ENCODE measurements around the gene SPDYC.

Gene SPDYC

DNA sequence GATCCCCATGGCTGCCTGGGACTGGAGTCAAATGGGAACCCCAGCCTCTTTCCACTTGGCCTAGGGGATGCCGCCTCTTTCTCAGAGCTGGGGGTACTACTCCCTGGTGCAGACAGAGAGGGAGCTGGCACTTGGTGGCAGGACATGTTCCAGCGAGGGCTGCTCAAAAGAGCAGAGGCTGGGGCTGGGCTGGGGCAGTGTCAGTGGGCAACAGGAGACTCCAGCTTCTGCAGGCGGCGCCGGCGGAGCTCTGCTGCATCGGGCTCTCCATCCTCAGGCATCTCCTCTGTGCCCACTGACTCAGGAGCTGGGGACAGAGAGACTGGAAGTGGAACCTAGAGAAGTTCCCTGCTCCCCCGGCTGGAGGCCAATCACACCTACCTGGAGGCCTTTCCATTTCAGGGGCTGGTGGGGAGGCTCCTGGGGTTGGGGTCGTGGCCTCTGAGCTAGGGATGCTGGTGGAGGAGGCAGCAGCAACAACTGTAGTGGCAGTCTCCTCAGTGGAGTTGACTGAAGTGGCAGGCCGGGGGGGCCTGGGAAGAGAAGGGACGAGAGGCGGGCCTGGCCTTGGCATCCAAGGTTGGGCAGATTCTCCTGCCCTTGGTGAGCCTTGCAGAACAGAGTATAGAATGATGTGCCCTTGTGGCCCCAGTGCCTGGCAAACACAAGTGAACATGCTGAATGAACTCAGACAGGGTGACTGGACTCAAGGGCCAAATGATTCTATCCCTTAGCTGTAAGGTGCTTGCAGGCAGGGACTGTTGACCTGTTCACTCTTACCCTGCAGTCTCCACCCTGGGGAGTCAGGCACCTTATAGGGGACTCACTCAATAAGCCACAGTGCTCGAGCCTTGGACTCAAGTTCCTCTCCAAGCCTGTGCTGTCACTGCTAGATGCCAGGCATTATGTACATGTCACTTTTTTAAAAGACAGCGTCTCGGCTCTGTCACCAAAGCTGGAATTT lies 41.6 kb upstream of the SPDYC start:
- no peak; the same call in 2 of the 3 replicates for ATAC-seq
- no peak for TF ChIP-seq ZNF565 (CRISPR knock-in tag; conservative IDR thresholded peaks at IDR 0.05; ENCODE audit: low read depth)
- TF ChIP-seq GLIS3 (CRISPR knock-in tag; IDR thresholded peaks at IDR 0.05) = no peak
- TF ChIP-seq BACH2 (CRISPR knock-in tag; IDR thresholded peaks at IDR 0.05; ENCODE audit: borderline replicate concordance) = no peak
- TF ChIP-seq PPARA (CRISPR knock-in tag; IDR thresholded peaks at IDR 0.05; ENCODE audit: borderline replicate concordance) = no peak
- TF ChIP-seq TOX (CRISPR knock-in tag; IDR thresholded peaks at IDR 0.05; ENCODE audit: borderline replicate concordance) = no peak
- no peak for TF ChIP-seq TSHZ2 (CRISPR knock-in tag; IDR thresholded peaks at IDR 0.05)
- no peak for TF ChIP-seq ESRRG (CRISPR knock-in tag; IDR thresholded peaks at IDR 0.05)
- TF ChIP-seq ZFP30 (CRISPR knock-in tag; IDR thresholded peaks at IDR 0.05) = no peak
- no peak for TF ChIP-seq ZC3H10 (CRISPR knock-in tag; IDR thresholded peaks at IDR 0.05)
- no peak for TF ChIP-seq OSR1 (CRISPR knock-in tag; IDR thresholded peaks at IDR 0.05)
- no peak for TF ChIP-seq ARNTL (CRISPR knock-in tag; IDR thresholded peaks at IDR 0.05; ENCODE audit: borderline replicate concordance, low read depth)
- TF ChIP-seq, protein P1, sequence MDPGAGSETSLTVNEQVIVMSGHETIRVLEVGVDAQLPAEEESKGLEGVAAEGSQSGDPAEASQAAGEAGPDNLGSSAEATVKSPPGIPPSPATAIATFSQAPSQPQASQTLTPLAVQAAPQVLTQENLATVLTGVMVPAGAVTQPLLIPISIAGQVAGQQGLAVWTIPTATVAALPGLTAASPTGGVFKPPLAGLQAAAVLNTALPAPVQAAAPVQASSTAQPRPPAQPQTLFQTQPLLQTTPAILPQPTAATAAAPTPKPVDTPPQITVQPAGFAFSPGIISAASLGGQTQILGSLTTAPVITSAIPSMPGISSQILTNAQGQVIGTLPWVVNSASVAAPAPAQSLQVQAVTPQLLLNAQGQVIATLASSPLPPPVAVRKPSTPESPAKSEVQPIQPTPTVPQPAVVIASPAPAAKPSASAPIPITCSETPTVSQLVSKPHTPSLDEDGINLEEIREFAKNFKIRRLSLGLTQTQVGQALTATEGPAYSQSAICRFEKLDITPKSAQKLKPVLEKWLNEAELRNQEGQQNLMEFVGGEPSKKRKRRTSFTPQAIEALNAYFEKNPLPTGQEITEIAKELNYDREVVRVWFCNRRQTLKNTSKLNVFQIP (CRISPR knock-in tag; IDR thresholded peaks at IDR 0.05; ENCODE audit: borderline replicate concordance, low read depth) = no peak
- no peak for TF ChIP-seq PATZ1 (CRISPR knock-in tag; IDR thresholded peaks at IDR 0.05; ENCODE audit: borderline replicate concordance)
- TF ChIP-seq TCF4 (CRISPR knock-in tag; IDR thresholded peaks at IDR 0.05; ENCODE audit: borderline replicate concordance) = no peak
- no peak for TF ChIP-seq ZFP3 (CRISPR knock-in tag; IDR thresholded peaks at IDR 0.05)
- TF ChIP-seq CSRNP3 (CRISPR knock-in tag; IDR thresholded peaks at IDR 0.05) = no peak
- no peak for TF ChIP-seq ISL1 (CRISPR knock-in tag; IDR thresholded peaks at IDR 0.05)

GRCh38 chr11:65129649-65130441 lies 40.2 kb upstream of the SPDYC start:
- ATAC-seq = no peak
- no peak for TF ChIP-seq ZNF70 (CRISPR knock-in tag; IDR thresholded peaks at IDR 0.05)
- no peak for TF ChIP-seq OSR1 (CRISPR knock-in tag; IDR thresholded peaks at IDR 0.05)
- no peak for TF ChIP-seq ZFP3 (CRISPR knock-in tag; IDR thresholded peaks at IDR 0.05)
- TF ChIP-seq, protein P1 (CRISPR knock-in tag; IDR thresholded peaks at IDR 0.05; ENCODE audit: borderline replicate concordance, low read depth) = no peak
- TF ChIP-seq CSDC2 (CRISPR knock-in tag; IDR thresholded peaks at IDR 0.05) = no peak
- no peak for TF ChIP-seq ZC3H10 (CRISPR knock-in tag; IDR thresholded peaks at IDR 0.05)
- TF ChIP-seq, protein P2, sequence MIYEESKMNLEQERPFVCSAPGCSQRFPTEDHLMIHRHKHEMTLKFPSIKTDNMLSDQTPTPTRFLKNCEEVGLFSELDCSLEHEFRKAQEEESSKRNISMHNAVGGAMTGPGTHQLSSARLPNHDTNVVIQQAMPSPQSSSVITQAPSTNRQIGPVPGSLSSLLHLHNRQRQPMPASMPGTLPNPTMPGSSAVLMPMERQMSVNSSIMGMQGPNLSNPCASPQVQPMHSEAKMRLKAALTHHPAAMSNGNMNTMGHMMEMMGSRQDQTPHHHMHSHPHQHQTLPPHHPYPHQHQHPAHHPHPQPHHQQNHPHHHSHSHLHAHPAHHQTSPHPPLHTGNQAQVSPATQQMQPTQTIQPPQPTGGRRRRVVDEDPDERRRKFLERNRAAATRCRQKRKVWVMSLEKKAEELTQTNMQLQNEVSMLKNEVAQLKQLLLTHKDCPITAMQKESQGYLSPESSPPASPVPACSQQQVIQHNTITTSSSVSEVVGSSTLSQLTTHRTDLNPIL (CRISPR knock-in tag; IDR thresholded peaks at IDR 0.05; ENCODE audit: low read depth) = no peak
- no peak for TF ChIP-seq ZNF565 (CRISPR knock-in tag; conservative IDR thresholded peaks at IDR 0.05; ENCODE audit: low read depth)
- TF ChIP-seq PPARA (CRISPR knock-in tag; IDR thresholded peaks at IDR 0.05; ENCODE audit: borderline replicate concordance) = no peak
- no peak for TF ChIP-seq BACH2 (CRISPR knock-in tag; IDR thresholded peaks at IDR 0.05; ENCODE audit: borderline replicate concordance)
- no peak for TF ChIP-seq ARNTL (CRISPR knock-in tag; IDR thresholded peaks at IDR 0.05; ENCODE audit: borderline replicate concordance, low read depth)
- TF ChIP-seq PATZ1 (CRISPR knock-in tag; IDR thresholded peaks at IDR 0.05; ENCODE audit: borderline replicate concordance) = no peak
- no peak for TF ChIP-seq ESRRG (CRISPR knock-in tag; IDR thresholded peaks at IDR 0.05)
- no peak for TF ChIP-seq ZNF8 (CRISPR knock-in tag; IDR thresholded peaks at IDR 0.05)
- TF ChIP-seq SNAI2 (CRISPR knock-in tag; IDR thresholded peaks at IDR 0.05) = no peak
